GM18867 (cell line): ENCODE data around the gene HOXC10.

ENCODE experiments used
- ATAC-seq: cut with Tn5 transposase; IDR thresholded peaks from one replicate; pipeline ENCODE4 v1.9.1; 2021; ENCODE audit warnings: mild to moderate bottlenecking, moderate library complexity; ENCODE audit not compliant: unreplicated experiment

HOXC10 gene

GRCh38 chr12:53984901-53985691 lies at the start of gene HOXC10:
Gene HOXC10, plus strand, starts transcription at chr12:53985146. Its CDS starts 114 bp downstream, at chr12:53985260.
- peak; percentile 57 for ATAC-seq

GRCh38 chr12:53935383-53936341 lies 49.3 kb upstream of the HOXC10 start:
- no peak for ATAC-seq

GRCh38 chr12:53937099-53937498 lies 47.8 kb upstream of the HOXC10 start:
- ATAC-seq: no peak

GRCh38 chr12:53937596-53938325 lies 47.2 kb upstream of the HOXC10 start:
- ATAC-seq: no peak

- no peak for ATAC-seq
Measured at GRCh38 chr12:53938326-53939140, 46.4 kb upstream of the HOXC10 start, which contains the start of gene HOXC13. Gene HOXC13, plus strand, starts transcription at chr12:53938831. Its CDS starts 76 bp downstream, at chr12:53938907.

- no peak for ATAC-seq
Measured at GRCh38 chr12:53939141-53940108, 45.5 kb upstream of the HOXC10 start.

GRCh38 chr12:53940443-53941014 lies 44.4 kb upstream of the HOXC10 start:
- no peak for ATAC-seq

- ATAC-seq: no peak
Measured at GRCh38 chr12:53941187-53941586, 43.8 kb upstream of the HOXC10 start.

GRCh38 chr12:53941750-53942149 lies 43.2 kb upstream of the HOXC10 start:
- ATAC-seq: no peak

- ATAC-seq: no peak
Measured at GRCh38 chr12:53942467-53942997, 42.4 kb upstream of the HOXC10 start.

GRCh38 chr12:53944209-53944608 lies 40.7 kb upstream of the HOXC10 start:
- ATAC-seq: no peak

GRCh38 chr12:53944907-53945847 lies 39.8 kb upstream of the HOXC10 start:
- ATAC-seq: no peak

- no peak for ATAC-seq
Measured at GRCh38 chr12:53947743-53948142, 37.2 kb upstream of the HOXC10 start.

- ATAC-seq: no peak
Measured at GRCh38 chr12:53948650-53949593, 36.0 kb upstream of the HOXC10 start.

GRCh38 chr12:53949631-53950436 lies 35.1 kb upstream of the HOXC10 start:
- no peak for ATAC-seq
